Articular chondrocyte of knee joint (primary cell): ENCODE measurements around the gene SH3D19. TPM values are rescaled to one million over a fixed set of nuclear protein-coding genes. Genes with fewer than 3 reads are reported as not detected.

ENCODE experiments used
- small RNA-seq: library from RNA; depleted of rRNA; stranded (forward); fragments of <200 nt; gene quantifications from one replicate; pipeline ENCODE3, GENCODE V24; 2012
- total RNA-seq: library from RNA; depleted of rRNA; stranded (reverse); fragments of >200 nt; gene quantifications from 2 replicates; pipeline ENCODE4 v1.2.3, GENCODE V29; 2012

The SH3D19 gene
- total RNA-seq = 106 and 125 TPM in 2 replicates

DNA sequence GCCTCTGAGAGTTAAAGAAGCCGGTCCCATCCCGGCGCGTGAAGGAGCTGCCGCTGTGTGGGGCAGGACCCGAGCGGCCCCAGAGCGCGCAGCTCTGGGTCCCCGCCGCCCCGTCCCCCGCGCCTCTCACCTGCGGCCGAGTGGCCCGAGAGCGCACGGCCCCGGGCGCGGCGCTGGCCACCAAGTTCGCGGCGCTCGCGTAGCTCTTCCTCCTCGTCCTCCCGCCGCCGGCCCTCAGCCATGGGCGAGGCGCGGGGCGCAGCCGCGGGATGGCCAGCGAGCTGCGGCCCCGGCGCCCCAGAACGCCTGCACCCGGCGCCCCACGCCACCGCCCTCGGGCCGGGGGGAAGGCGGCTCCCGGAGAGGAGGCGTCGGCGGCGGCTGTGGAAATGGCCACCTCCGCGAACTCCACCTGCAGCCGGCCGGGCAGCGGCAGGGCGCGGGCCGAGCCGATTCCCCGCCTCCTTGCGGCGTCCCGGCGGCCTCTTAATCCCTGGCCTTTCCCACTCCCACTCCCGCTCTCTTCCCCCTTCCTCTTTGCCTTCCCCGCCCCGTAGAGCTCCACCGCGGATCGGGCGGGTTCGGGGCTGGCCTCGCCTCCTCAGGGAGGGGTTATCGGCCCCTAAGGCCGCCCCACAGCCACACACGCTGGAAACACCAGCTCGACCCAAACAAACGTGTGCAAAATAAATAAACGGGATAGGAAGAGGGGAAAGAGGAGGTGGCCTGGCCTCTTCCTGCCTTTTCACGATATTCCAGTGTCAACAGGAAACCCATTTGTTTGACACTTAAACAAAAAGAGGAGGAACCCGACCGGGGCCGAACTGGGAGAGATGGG lies at the start of gene SH3D19:
Gene SH3D19 (minus strand): TSS at position 495 of the 838 bp plus-strand sequence. CDS start 253 bp downstream, at position 242.

DNA sequence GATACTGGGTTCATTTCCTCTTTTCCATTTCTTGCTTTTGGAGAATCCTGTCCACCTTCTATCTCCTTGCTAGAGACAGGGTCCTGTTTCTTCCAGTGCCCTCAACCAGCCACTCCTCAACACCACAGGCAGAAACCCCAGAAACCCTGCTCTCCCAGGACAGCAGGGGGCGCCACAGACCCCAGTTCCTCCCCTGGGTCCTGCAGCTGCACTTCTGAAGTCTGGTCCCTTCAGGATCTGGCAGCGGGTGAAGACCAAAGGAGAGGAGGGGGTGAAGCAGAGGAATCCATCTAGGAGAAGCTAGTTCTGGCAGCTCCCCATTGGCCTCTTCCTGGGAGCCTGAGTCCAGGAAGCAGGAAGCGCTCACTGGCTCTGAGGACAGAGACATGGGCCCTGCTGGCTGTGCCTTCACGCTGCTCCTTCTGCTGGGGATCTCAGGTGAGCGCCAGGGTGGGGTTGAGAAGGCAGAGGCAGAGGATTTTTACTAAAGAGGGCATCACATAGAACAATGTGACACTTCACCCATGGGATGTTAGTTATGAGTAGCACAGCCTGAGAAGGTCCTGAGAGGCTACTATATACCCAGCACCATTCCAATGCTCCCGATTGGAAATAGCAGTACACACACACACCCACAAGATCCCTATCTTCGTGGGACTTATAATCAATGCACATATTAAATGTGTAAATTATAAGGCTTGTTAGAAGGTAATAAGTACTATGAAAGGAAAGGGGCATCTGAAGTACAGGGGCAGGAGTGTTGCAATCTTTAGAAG lies 48.4 kb downstream of the SH3D19 start, which contains the start of gene PRSS48:
Gene PRSS48 (plus strand): TSS at position 375 of the 776 bp plus-strand sequence. CDS start 12 bp downstream, at position 387.

DNA sequence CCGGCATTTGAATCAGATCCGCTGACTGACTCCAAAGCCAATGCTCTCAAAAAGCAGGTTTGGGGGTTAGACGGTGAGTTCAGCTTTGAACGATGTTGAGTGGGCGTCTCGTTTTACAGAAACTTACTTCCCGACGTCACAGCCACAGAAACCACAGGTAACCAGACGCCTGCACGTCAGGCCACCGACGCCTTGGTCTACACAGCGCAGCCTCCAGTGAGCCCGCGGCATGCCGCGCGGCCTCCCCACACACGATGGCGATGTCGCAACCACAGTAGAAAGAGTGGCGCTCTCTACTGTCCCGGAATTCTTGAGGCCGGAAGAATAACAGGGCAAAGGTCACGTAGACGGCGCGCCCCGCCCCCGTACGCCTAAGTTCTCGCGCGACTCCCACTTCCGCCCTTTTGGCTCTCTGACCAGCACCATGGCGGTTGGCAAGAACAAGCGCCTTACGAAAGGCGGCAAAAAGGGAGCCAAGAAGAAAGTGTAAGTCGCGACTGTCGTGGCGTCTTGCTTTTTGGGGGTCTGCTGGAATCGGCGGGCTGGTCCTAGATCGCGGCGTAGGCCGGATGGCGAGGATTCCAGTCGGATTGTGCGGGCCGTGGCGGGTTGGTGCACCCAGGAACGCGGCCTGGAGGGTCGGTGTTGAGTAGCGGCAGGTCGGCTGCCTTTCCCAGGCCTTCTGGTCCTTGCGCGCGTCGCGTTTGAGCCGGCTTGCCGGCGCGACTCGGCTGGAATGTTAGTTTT lies 226.0 kb downstream of the SH3D19 start, which contains the start of gene RPS3A:
Gene RPS3A (plus strand): TSS at position 400 of the 747 bp plus-strand sequence. CDS start 25 bp downstream, at position 425.

Small RNA genes within 50 kb of the gene (small RNA-seq; reads per million reads assigned to genes)
- gene AC104819.2 = not detected
- gene RNU6-1282P = not detected
- not detected for gene SNORD73A
- 1.3 reads per million, percentile 57 among the genes with 10 or more reads in this experiment for gene SNORD73B

Other genes starting within 250 kb of the SH3D19 start
- 2,457 and 2,843 TPM in 2 replicates for gene RPS3A, start 226.0 kb downstream of the SH3D19 start, total RNA-seq
- gene PRSS48, start 48.4 kb downstream of the SH3D19 start, total RNA-seq = not detected in 2 replicates
- 1.3 and 2.7 TPM in 2 replicates for gene FHIP1A, start 83.6 kb upstream of the SH3D19 start, total RNA-seq